ENCODE measurements around the gene TPK1.
"Not testable (repeated sequence)": the region's sequence is repeated elsewhere in the genome, so short reads cannot be mapped to it uniquely, and the experiment has no call there.

Gene TPK1

DNA sequence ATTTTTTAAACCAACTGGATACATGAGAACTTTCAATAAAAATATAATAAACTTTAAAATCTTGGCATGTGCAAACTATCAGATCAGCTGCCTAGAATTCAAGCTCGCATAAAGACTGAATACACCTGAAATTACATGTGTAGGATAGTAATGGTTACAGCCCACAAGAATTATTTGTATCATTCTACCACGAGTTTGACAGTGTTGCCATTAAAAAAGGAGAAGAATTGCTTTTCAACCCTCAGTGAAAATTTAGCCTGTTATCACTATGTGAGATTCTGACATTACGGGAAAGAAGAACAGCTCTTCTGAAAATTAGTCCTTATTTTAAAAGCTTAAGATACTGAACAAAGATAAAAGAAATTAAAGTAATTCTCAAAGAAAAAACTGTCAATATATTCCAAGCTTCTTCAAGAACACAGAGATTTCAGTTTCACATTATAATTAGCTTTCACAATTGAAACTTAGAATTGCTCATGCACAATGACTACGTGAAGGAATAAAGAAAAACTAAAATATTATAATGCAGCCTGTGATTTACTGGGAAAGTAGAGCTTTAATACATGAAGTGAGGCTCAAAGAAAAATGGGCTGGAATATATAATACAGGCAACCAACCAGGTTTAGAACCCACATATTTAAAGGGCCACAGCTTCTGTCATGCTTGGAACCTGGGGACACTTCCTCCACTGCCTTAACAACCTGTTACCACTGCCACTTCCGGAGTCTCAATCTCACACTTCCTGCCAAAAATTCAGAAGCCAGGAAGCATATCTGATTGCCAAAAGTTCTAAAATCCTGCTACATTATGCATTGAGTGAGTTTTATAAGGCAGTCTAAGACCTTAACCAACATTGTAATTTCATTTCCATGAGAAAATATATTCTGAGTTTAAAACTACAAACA lies 23.2 kb downstream of the TPK1 start:
- Histone ChIP-seq H3K4me1 (ENCODE audit: low read depth, poor library complexity, severe bottlenecking) (peaks cover 14% of the 10 kb centered on the region), H3K79me2 (ENCODE audit: insufficient read depth, low read depth) (no peaks in the 10 kb centered on the region), H3K9ac (no peak overlapping the region), H3K27ac (peak overlapping the region; percentile 7; the same call in 1 of the 2 replicates), H2AFZ (ENCODE audit: low read depth) (peak overlapping the region; percentile 59), H3K4me2 (peak overlapping the region; percentile 43), H4K20me1 (ENCODE audit: insufficient read depth) (no peaks in the 10 kb centered on the region), H3K27me3 (ENCODE audit: insufficient read depth, low read depth) (no peaks in the 10 kb centered on the region), H3K4me3 (IDR thresholded peaks at IDR 0.05; ENCODE audit: insufficient read depth, low read depth, low read length) (no peak overlapping the region), H3K36me3 (ENCODE audit: insufficient read depth) (no peaks in the 10 kb centered on the region)
- TF ChIP-seq, protein P1, sequence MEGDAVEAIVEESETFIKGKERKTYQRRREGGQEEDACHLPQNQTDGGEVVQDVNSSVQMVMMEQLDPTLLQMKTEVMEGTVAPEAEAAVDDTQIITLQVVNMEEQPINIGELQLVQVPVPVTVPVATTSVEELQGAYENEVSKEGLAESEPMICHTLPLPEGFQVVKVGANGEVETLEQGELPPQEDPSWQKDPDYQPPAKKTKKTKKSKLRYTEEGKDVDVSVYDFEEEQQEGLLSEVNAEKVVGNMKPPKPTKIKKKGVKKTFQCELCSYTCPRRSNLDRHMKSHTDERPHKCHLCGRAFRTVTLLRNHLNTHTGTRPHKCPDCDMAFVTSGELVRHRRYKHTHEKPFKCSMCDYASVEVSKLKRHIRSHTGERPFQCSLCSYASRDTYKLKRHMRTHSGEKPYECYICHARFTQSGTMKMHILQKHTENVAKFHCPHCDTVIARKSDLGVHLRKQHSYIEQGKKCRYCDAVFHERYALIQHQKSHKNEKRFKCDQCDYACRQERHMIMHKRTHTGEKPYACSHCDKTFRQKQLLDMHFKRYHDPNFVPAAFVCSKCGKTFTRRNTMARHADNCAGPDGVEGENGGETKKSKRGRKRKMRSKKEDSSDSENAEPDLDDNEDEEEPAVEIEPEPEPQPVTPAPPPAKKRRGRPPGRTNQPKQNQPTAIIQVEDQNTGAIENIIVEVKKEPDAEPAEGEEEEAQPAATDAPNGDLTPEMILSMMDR (conservative IDR thresholded peaks at IDR 0.05; ENCODE audit: low read depth, low read length): no peak

DNA sequence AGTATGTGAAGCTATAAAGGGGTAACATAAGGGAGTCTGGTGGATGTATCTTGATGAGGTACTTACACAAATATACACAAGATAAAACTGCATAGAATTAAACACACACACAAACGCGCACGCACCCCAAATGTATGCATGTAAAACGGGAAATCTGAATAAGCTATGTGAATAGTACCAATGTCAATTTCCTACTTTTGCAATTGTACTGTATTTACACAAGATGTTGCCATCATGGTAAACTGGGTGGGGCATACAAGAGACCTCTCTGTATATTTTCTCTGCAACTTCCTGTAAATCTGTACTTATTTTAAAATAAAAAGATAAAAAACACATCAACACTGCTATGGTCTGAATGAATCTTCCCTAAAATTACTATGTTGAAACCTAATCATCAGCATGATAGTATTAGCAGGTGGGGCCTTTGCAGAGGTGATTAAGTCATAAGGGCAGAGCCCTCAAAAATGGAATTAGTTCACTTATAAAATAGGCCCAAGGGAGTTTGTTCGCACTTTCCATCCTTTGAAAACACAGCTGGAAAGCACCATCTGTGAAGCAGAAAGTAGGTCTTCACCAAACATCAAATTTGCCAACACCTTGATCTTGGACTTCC lies 30.1 kb downstream of the TPK1 start:
- H3K27me3 ChIP-seq (ENCODE audit: insufficient read depth, low read depth): no peaks in the 10 kb centered on the region
- no peak overlapping the region for H3K27ac ChIP-seq
- no peak overlapping the region for H3K4me3 ChIP-seq (IDR thresholded peaks at IDR 0.05; ENCODE audit: insufficient read depth, low read depth, low read length)
- H3K9ac ChIP-seq: no peak overlapping the region
- H3K79me2 ChIP-seq (ENCODE audit: insufficient read depth, low read depth): no peaks in the 10 kb centered on the region
- H3K4me1 ChIP-seq (ENCODE audit: low read depth, poor library complexity, severe bottlenecking): no peaks in the 10 kb centered on the region
- no peak overlapping the region for H2AFZ ChIP-seq (ENCODE audit: low read depth)
- TF ChIP-seq, protein P1 (conservative IDR thresholded peaks at IDR 0.05; ENCODE audit: low read depth, low read length): no peak
- no peaks in the 10 kb centered on the region for H4K20me1 ChIP-seq (ENCODE audit: insufficient read depth)
- H3K36me3 ChIP-seq (ENCODE audit: insufficient read depth): no peaks in the 10 kb centered on the region
- H3K4me2 ChIP-seq: no peak overlapping the region

GRCh38 chr7:144800678-144801436 lies 35.0 kb downstream of the TPK1 start:
- H3K4me1 ChIP-seq (ENCODE audit: low read depth, poor library complexity, severe bottlenecking); H3K79me2 ChIP-seq (ENCODE audit: insufficient read depth, low read depth); H3K4me2 ChIP-seq; H3K36me3 ChIP-seq (ENCODE audit: insufficient read depth); H4K20me1 ChIP-seq (ENCODE audit: insufficient read depth); H3K27ac ChIP-seq; H3K27me3 ChIP-seq (ENCODE audit: insufficient read depth, low read depth); H3K9ac ChIP-seq; H3K4me3 ChIP-seq (IDR thresholded peaks at IDR 0.05; ENCODE audit: insufficient read depth, low read depth, low read length); H2AFZ ChIP-seq (ENCODE audit: low read depth): not testable (repeated sequence)

- Histone ChIP-seq H3K79me2 (ENCODE audit: insufficient read depth, low read depth) (no peaks in the 10 kb centered on the region), H3K9ac (no peak overlapping the region), H3K4me1 (ENCODE audit: low read depth, poor library complexity, severe bottlenecking) (no peaks in the 10 kb centered on the region), H3K4me2 (no peak overlapping the region), H3K4me3 (IDR thresholded peaks at IDR 0.05; ENCODE audit: insufficient read depth, low read depth, low read length) (no peak overlapping the region), H3K27ac (no peak overlapping the region), H2AFZ (ENCODE audit: low read depth) (no peak overlapping the region), H3K27me3 (ENCODE audit: insufficient read depth, low read depth) (no peaks in the 10 kb centered on the region), H4K20me1 (ENCODE audit: insufficient read depth) (no peaks in the 10 kb centered on the region), H3K36me3 (ENCODE audit: insufficient read depth) (no peaks in the 10 kb centered on the region)
- TF ChIP-seq, protein P1 (conservative IDR thresholded peaks at IDR 0.05; ENCODE audit: low read depth, low read length): no peak
Measured at GRCh38 chr7:144796919-144797318, 38.9 kb downstream of the TPK1 start.
